HepG2 (cell line): Measurements from ENCODE around the gene NDUFS6. TPM values are rescaled to one million over a fixed set of nuclear protein-coding genes. Genes with fewer than 3 reads are reported as not detected.

ENCODE experiments used
- AKNA ChIP-seq: sonication (generic); formaldehyde crosslinking; IDR thresholded peaks from 2 replicates; pipeline ENCODE4 v1.4.0; 2020; ENCODE audit warnings: missing genetic modification reagents, borderline replicate concordance
- CCDC6 ChIP-seq: sonication (generic); formaldehyde crosslinking; IDR thresholded peaks from 2 replicates; pipeline ENCODE4 v1.8.1; 2022; ENCODE audit warnings: mild to moderate bottlenecking, missing genetic modification reagents, moderate library complexity
- ETV6 ChIP-seq: sonication (generic); formaldehyde crosslinking; conservative IDR thresholded peaks from 2 replicates; pipeline ENCODE4 v1.4.0; 2020; ENCODE audit warnings: missing genetic modification reagents
- GLMP ChIP-seq: sonication (generic); formaldehyde crosslinking; IDR thresholded peaks from 2 replicates; pipeline ENCODE4 v1.9.0; 2021; ENCODE audit warnings: missing genetic modification reagents, mild to moderate bottlenecking, borderline replicate concordance
- HMGA1 ChIP-seq: sonication (generic); formaldehyde crosslinking; conservative IDR thresholded peaks from 2 replicates; pipeline ENCODE4 v1.4.0; 2020; ENCODE audit warnings: missing genetic modification reagents
- MAF1 ChIP-seq: sonication (generic); formaldehyde crosslinking; IDR thresholded peaks from 2 replicates; pipeline ENCODE4 v1.5.0; 2020; ENCODE audit warnings: missing genetic modification reagents, borderline replicate concordance
- NKX3-1 ChIP-seq: sonication (generic); formaldehyde crosslinking; IDR thresholded peaks from 2 replicates; pipeline ENCODE4 v1.5.0; 2020; ENCODE audit warnings: missing genetic modification reagents
- SKI ChIP-seq: fragments of 450-650 bp; IDR thresholded peaks from one replicate; pipeline ENCODE4 v1.6.1; 2018; ENCODE audit warnings: mild to moderate bottlenecking; ENCODE audit not compliant: partially characterized antibody
- TAF1 ChIP-seq: sonication (generic); formaldehyde crosslinking; IDR thresholded peaks from 2 replicates; pipeline ENCODE4 v1.4.0; 2020; ENCODE audit warnings: missing genetic modification reagents
- TBP ChIP-seq: sonication (generic); formaldehyde crosslinking; IDR thresholded peaks from 2 replicates; pipeline ENCODE4 v1.5.0; 2020; ENCODE audit warnings: missing genetic modification reagents
- ZBTB7B ChIP-seq: sonication (generic); formaldehyde crosslinking; IDR thresholded peaks from 2 replicates; pipeline ENCODE4 v1.4.0; 2020; ENCODE audit warnings: missing genetic modification reagents
- ZFP41 ChIP-seq: sonication (generic); formaldehyde crosslinking; IDR thresholded peaks from 2 replicates; pipeline ENCODE4 v1.4.0; 2020; ENCODE audit warnings: mild to moderate bottlenecking, missing genetic modification reagents, borderline replicate concordance
- ZFX ChIP-seq: sonication (generic); formaldehyde crosslinking; IDR thresholded peaks from 2 replicates; pipeline ENCODE4 v1.4.0; 2020; ENCODE audit warnings: mild to moderate bottlenecking, low read depth, missing genetic modification reagents, moderate library complexity
- ZNF317 ChIP-seq: sonication (generic); formaldehyde crosslinking; IDR thresholded peaks from 2 replicates; pipeline ENCODE4 v1.5.0; 2020; ENCODE audit warnings: mild to moderate bottlenecking, missing genetic modification reagents
- ZNF383 ChIP-seq: sonication (generic); formaldehyde crosslinking; IDR thresholded peaks from 2 replicates; pipeline ENCODE4 v1.4.0; 2020; ENCODE audit warnings: missing genetic modification reagents, mild to moderate bottlenecking, borderline replicate concordance
- ZNF512 ChIP-seq: sonication (generic); formaldehyde crosslinking; IDR thresholded peaks from 2 replicates; pipeline ENCODE4 v1.4.0; 2020; ENCODE audit warnings: mild to moderate bottlenecking, missing genetic modification reagents
- ZNF639 ChIP-seq: conservative IDR thresholded peaks from 2 replicates; pipeline ENCODE4 v1.6.1; 2018; ENCODE audit warnings: missing genetic modification reagents
- ZNF780A ChIP-seq: sonication (generic); formaldehyde crosslinking; IDR thresholded peaks from 2 replicates; pipeline ENCODE4 v1.8.0; 2022; ENCODE audit warnings: mild to moderate bottlenecking, missing genetic modification reagents, moderate library complexity
- ZNF816 ChIP-seq: sonication (generic); formaldehyde crosslinking; IDR thresholded peaks from 2 replicates; pipeline ENCODE4 v1.8.0; 2022; ENCODE audit warnings: missing genetic modification reagents, mild to moderate bottlenecking, borderline replicate concordance
- ZNF841 ChIP-seq: sonication (generic); formaldehyde crosslinking; IDR thresholded peaks from 2 replicates; pipeline ENCODE4 v1.8.1; 2023; ENCODE audit warnings: missing genetic modification reagents, borderline replicate concordance
- polyA plus RNA-seq, 8 experiments: library from polyadenylated mRNA; depleted of rRNA in 3 of 8; stranded (reverse) in 7 of 8; unstranded in 1 of 8; fragments of >200 nt; fragmentation: Illumina TruSeq in 4 of 8; extraction: Trizol in 4 of 8; gene quantifications; 2 replicates each; pipeline versions ENCODE4 v1.2.1 to v1.2.3, GENCODE V29; 2011 to 2016; ENCODE audit warnings: low read depth in 4 of 8, missing spikeins in 1 of 8, mixed read lengths in 1 of 8; ENCODE audit not compliant: insufficient read depth in 1 of 8
- total RNA-seq, 5 experiments: library from RNA; depleted of rRNA; stranded (reverse); fragments of >200 nt; fragmentation: Illumina TruSeq; extraction: Trizol; gene quantifications; 2 replicates each; pipeline ENCODE4 v1.2.3, GENCODE V29; 2016; ENCODE audit warnings: low read depth in 1 of 5

Gene NDUFS6
- total and polyA plus RNA-seq, 2 of the 13 experiments (the other 11 are each of a cell fraction or from before 2014, with no cell fraction given) = 23.7 to 50.4 TPM

- TF ChIP-seq ZBTB7B (no peak), ZNF639 (CRISPR knock-in tag) (0 out of 2 replicates have a peak, but pooled peaks have one; percentile 30), ZNF317 (peak; percentile 36; the same call in 1 of the 2 replicates), MAF1 (CRISPR knock-in tag) (peak; percentile 80; the same call in 1 of the 2 replicates), CCDC6 (CRISPR knock-in tag) (no peak; the same call in 1 of the 2 replicates), ZNF512 (CRISPR knock-in tag) (no peak), TAF1 (CRISPR knock-in tag) (peak; percentile 97), ETV6 (no peak; the same call in 1 of the 2 replicates), ZFP41 (no peak), ZNF780A (CRISPR knock-in tag) (peak; percentile 68; the same call in 1 of the 2 replicates), NKX3-1 (CRISPR knock-in tag) (peak; percentile 39), ZNF383 (no peak), ZNF841 (CRISPR knock-in tag) (no peak), ZNF816 (CRISPR knock-in tag) (0 out of 2 replicates have a peak, but pooled peaks have one; percentile 39), AKNA (CRISPR knock-in tag) (no peak), TBP (no peak), GLMP (CRISPR knock-in tag) (no peak), HMGA1 (CRISPR knock-in tag) (no peak), ZFX (peak; percentile 86), SKI (no peak)
Measured at GRCh38 chr5:1801222-1801966, at the start of gene NDUFS6 (continued).
